Sigmoid colon (tissue), 3 donors: ENCODE data around the gene SYNGR1.

Source experiments
- CTCF ChIP-seq, 4 experiments: fragments of 450-650 bp in 3 of 4; fragments of 200-600 bp in 1 of 4; IDR thresholded peaks; one replicate each; pipeline ENCODE4 v1.5.1; 2016 to 2019; ENCODE audit warnings: antibody characterized with exemption in 4 of 4, mild to moderate bottlenecking in 3 of 4, moderate library complexity in 2 of 4
- POLR2A ChIP-seq, 2 donors: fragments of 450-650 bp; IDR thresholded peaks; one replicate each; pipeline ENCODE4 v1.6.1; 2016; ENCODE audit warnings: antibody characterized with exemption in 2 of 2, mild to moderate bottlenecking in 2 of 2, moderate library complexity in 2 of 2

DNA sequence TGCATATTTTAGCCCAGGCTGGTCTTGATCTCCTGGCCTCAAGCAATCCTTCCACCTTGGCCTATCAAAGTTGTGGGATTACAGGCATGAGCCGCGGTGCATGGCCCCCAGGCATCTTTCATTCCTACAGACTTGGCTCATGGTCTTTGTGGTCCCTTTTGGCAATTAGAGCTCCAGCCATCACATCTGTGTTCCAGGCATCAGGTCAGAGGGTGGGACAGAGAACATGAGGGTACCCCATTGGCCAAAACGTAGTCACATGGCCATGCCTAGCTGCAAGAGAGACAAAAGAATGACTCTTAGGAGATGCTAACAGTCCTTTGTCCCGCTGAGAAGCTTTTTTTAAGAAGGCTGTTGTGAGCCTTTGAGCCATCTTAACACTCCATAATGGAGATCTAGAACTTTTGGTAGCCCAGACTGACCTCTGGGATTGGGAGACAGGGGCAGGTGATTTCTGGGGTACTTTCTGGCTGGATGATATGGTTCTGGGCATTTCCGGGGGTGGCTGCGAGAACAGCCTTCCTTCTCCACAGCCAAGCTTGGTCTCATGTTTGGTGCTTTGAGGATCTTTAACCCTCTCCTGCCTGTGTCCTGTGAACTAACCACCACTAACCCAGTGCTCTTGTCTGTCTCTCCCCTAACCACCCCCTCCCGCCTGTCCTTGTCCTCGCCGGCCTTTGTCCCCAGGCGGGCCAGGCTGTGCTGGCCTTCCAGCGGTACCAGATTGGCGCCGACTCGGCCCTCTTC, 31.4 kb downstream of the SYNGR1 start:
- TF ChIP-seq CTCF (IDR thresholded peaks at IDR 0.05) (no peak), POLR2A (IDR thresholded peaks at IDR 0.05) (no peak)
